ENCODE results near the gene CRIM1.

CRIM1 gene

DNA sequence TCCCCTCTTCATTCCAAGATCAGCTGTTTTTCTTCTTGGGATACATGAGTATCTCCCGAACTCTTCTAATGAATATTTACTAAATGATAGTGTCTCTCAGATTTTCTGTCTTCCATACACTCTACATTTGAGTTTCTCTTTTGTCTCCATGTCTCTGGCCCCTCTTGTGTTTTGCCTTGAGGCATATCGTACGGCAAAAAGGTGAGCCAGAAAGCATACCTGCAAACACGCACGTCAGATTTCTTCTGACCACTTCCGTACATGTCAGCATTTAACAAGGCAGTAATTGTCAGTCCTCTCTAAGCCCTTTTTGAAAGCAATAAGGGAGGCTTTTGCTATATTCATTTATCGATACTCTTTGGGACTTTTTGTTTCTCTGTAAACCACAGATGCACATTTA is 160.0 kb downstream of the CRIM1 start:
- no peak for DNase-seq (ENCODE audit: low read depth in 3 of 3, low spot score in 1 of 3)

DNA sequence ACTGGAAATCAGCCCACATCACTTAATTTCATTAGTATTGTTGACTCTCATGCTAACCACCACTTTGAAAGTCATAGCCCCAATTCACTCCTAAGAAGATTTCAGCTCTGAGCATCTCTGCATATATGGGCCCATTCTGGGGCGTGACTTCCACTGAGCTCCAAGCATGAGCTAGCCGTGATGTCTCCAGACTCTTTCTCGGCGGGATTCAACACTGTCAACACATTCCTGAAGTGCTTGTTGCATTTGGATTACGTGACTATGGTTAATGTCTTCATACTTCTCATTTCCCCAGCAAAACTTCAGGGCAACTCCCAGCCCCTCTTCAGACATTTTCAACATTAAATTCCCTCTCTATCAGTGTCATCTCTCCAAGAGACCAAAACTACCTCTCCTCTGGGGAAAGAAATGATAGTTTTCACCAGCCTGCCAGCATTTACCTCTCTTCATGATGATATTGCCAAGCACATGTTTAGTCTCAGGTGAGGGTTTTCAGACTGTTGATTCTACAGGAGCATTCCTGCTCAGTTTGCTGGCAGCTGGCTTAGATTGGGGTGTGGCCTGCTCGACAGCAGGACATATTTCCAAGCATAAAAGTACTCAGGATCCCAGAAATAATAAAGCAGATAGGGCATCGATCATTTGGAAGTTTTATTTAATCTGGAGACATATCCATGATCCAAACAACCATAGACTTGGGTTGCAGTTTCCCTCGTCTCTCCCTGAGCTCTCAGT is 160.7 kb downstream of the CRIM1 start:
- no peak for DNase-seq (ENCODE audit: low read depth in 3 of 3, low spot score in 1 of 3)

GRCh38 chr2:36520431-36520830 is 164.9 kb downstream of the CRIM1 start:
- DNase-seq (ENCODE audit: low read depth in 3 of 3, low spot score in 1 of 3) = no peak

- DNase-seq (ENCODE audit: low read depth in 3 of 3, low spot score in 1 of 3) = no peak
Observed at GRCh38 chr2:36523153-36523552, 167.6 kb downstream of the CRIM1 start.

DNA sequence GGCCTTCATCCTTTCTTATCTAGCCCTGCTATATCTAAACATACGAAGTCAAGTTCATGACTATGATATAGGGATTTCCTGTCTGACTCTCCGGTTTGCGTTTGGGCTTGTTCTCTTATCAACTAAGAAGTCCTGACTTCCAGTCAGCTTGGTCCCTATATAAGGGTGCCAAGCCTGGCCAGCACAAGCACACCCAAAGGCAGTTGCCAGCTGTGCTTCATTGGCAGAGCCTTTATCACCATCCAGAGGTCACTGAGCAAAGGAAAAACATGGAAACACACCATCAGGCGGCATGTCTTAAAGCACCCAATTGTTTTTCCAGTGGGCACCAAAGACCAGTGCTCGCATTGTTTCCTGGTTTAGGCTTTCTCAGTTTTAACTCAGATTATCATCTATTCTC is 169.7 kb downstream of the CRIM1 start:
- DNase-seq (ENCODE audit: low read depth in 3 of 3, low spot score in 1 of 3) = no peak

- DNase-seq (ENCODE audit: low read depth in 3 of 3, low spot score in 1 of 3) = no peak
Observed at GRCh38 chr2:36526226-36526625, 170.6 kb downstream of the CRIM1 start.

GRCh38 chr2:36528274-36528673 is 172.7 kb downstream of the CRIM1 start:
- no peak for DNase-seq (ENCODE audit: low read depth in 3 of 3, low spot score in 1 of 3)

- DNase-seq (ENCODE audit: low read depth in 3 of 3, low spot score in 1 of 3) = no peak
Observed at GRCh38 chr2:36528766-36529392, 173.3 kb downstream of the CRIM1 start.

DNA sequence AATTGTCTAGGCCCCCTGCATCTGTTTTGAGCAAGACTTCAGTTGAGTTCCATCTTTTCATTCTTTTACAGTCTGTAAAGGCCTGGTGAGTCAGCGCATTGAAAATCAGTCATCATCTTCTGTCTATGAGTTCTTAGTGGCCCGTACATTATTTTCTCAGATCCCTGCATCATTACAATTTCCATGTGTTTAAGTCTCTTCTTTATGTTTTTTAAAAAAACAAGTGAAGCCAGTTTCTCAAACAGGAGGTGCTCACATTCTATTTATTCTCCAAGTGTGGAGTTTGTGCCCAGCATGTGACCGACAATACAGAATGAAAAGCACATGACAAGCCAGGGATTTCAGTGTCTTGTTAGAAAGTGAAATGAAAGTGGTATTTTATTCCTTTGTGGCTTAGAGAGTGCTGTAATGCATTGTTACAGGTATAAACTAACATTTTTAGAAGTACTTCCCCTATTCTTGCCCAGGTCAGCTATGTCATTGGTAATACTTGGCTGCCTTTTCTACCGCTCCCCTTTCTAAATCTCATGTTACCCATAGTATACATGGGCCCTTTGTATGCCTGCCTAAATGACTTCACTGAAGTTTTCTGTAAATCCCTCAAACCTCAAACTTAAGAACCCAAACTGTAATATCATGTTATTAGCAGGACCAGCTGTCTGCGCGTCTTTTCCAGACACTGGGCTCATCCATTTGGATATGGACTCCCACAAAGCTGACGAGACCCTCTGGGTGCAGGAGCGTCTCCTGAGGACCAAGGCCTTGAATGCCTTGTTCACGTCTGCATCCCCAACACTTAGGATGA is 174.8 kb downstream of the CRIM1 start:
- DNase-seq (ENCODE audit: low read depth in 3 of 3, low spot score in 1 of 3) = no peak

DNA sequence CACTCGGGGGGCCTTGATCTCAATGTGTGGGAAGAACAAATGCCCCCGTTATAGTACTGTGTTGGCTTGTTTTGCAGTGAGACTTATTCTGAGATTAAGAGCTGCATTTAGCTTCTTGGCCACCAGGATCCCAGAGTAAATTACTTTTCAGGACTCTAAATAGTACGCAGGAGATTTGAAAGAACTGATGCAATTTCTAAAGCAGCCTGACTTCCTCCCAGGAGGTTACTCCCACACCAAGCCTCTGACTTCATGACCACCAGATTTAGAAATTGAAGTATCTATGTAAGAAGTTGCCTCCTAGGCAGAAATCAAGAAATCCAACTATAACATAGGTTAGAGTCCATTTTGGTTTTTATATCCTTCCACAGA is 175.4 kb downstream of the CRIM1 start:
- DNase-seq (ENCODE audit: low read depth in 3 of 3, low spot score in 1 of 3) = no peak

- DNase-seq (ENCODE audit: low read depth in 3 of 3, low spot score in 1 of 3) = no peak
Observed at GRCh38 chr2:36534275-36534799, 178.8 kb downstream of the CRIM1 start.

DNA sequence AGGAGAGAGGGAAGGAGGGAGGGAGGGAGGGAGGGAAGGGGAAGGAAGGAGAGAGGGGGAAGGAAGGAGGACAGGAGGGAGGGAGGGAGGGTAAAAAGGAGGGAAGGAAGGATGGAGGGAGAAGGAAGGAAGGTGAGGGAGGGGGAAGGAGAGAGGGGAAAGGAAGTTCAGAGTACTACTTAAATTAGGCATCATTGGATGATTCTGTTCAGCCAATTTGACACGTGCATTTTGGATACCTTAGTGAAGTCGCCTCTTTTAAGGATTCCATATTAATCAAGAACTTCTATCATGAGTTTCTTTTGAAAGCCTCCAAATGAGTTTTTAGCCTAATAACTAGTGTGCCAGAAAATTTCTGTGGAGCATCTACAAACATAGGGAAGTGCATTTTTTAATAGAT is 179.5 kb downstream of the CRIM1 start:
- no peak for DNase-seq (ENCODE audit: low read depth in 3 of 3, low spot score in 1 of 3)

GRCh38 chr2:36536776-36537175 is 181.2 kb downstream of the CRIM1 start:
- DNase-seq (ENCODE audit: low read depth in 3 of 3, low spot score in 1 of 3) = no peak

DNA sequence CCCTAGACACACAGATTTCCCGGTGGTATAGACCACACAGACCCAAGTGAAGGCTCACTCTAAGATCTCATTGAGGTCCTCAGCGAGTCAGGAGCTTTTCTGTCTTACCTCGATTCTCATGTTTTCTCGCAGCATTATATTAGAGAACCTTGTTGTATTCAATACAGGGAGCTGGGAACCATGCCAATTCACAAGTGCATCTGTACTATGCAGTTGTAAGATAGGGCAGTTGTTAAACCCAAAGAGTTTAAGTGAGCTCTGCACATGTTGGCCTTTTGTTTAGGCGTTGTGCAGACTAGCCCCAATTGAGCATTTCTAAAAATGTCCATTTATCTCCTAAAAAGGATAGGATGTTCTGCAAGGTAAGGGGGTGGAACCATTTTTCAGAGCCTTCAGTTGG is 182.8 kb downstream of the CRIM1 start:
- DNase-seq (ENCODE audit: low read depth in 3 of 3, low spot score in 1 of 3) = no peak

DNA sequence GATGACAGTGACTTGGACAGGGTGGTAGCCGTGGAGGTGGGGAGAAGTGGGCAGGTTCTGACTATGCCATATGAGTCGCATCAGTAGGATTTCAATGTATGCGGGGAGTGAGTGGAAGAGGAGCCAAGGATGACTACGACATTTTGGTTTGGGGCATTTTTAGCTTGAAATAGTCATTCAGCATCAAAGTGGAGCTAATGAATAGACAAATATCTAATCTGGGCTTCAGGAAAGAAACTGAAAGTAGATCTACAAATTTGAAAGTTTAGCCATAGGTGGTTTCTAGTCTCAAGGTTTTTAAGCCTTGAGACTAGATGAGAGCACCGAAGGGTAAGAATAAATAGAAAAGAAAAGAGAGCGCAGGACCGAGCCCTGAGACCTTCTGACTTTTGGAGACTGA is 184.1 kb downstream of the CRIM1 start:
- DNase-seq (ENCODE audit: low read depth in 3 of 3, low spot score in 1 of 3) = no peak

DNA sequence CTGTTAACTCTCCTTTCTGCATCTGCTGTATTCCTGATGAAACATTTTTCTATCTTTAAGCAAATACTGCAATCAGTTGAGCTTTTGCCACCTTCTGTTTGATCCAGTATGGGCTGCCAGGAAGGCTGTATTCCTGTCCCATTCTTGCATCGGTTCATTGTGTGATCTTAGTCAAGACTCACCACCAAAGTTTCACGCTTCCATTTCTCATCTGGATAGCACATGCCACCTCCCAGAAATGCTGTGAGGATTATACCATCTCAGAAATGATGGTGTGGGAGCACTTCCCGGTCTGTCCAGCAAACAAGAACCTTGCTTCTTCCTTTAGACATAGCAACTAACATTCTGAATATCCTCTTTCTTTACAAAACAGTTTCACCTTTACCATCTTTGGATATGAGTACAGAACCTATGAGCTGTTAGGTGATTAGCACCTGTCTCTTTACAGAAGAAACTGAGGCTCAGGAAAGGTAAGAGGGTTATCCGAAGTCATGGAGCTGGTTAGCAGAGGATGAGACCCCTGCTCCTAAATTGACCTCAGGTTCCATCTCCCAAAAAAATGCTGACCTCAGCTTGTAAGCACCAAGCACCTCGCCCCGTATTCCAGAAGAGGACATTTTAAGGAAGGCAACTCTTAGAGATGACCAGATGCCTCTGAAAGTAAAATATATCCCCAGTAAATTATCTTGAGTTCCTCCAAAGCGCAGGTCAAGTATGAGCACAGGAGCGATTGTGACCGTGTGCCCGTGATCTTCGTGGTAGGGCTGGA is 185.6 kb downstream of the CRIM1 start:
- DNase-seq (ENCODE audit: low read depth in 3 of 3, low spot score in 1 of 3) = no peak

GRCh38 chr2:36541891-36542595 is 186.5 kb downstream of the CRIM1 start:
- no peak for DNase-seq (ENCODE audit: low read depth in 3 of 3, low spot score in 1 of 3)

GRCh38 chr2:36544638-36545338 is 189.2 kb downstream of the CRIM1 start:
- DNase-seq (ENCODE audit: low read depth in 3 of 3, low spot score in 1 of 3) = no peak

DNA sequence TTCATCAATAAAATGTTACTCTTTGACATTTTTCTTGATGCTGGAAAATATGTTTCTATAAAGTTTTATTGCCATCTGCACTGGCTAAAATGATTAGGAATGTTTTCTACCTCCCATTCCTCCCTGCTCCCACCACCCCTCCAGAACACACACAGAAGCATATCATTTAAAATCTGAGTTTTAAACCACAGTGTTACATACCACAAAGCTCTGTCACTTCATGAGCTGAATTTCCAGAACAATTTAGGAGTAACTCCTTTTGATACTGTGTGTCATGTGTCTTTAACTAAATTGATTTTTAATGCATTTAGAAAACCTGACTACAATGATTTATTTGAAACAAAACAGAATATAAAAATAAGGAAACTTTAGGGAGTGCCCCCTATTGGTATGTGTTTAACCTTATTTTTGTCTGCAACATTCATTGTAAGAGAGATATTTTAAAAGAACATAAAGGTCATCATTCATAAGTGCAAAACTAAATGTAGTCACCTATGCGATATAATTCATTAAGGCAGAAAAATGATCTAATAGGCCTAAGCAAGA is 190.4 kb downstream of the CRIM1 start:
- no peak for DNase-seq (ENCODE audit: low read depth in 3 of 3, low spot score in 1 of 3)

DNA sequence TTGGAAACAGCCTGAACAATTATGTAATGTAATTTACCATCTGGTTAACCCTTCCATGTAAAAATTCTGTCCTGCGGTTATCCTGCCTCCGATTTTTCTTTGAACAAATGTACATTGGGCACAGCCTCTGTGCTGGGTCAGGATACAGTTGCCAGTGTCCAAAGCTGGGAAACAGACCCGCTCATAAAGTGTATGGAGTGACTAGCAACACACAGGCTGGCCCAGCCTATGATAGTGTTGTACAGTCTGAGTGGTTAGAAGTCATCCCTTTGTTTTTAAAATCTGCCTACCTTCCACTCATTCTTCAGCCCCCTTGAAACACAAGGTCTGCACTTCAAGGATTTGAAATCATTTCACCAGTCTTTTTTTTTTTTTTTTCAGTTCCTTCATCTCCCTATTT is 192.3 kb downstream of the CRIM1 start:
- no peak for DNase-seq (ENCODE audit: low read depth in 3 of 3, low spot score in 1 of 3)
